ENCODE results near the gene PPFIA2. TPM values are rescaled to one million over a fixed set of nuclear protein-coding genes. Genes with fewer than 3 reads are reported as not detected.

PPFIA2 gene
- 1 to 10 TPM in 1 of 4 donors, under 1 TPM in 2, not detected in 1; 0.37 to 8.9 (median 0.55) TPM for total RNA-seq

GRCh38 chr12:81759190-81760051, at the start of gene PPFIA2:
PPFIA2 (minus strand) TSS chr12:81759350.
- in situ Hi-C loops (cut with MboI; ENCODE audit: low pct_ligation_motif_present in 1 of 4, low pct_unique_long_range_greater_than_20kb in 1 of 4, low sequenced_read_pairs in 3 of 4), result no loop called here
- intact Hi-C loops (cut with DNase I; ENCODE audit: low total_unique reads), result no loop called here

GRCh38 chr12:81800298-81801148, 41.4 kb upstream of the PPFIA2 start:
- intact Hi-C loops (cut with DNase I; ENCODE audit: low total_unique reads), result no loop called here
- peak overlapping the region in 1 of 4 donors; percentile 37 for H3K27ac ChIP-seq
- no peaks in the 10 kb centered on the region for H3K4me1 ChIP-seq
- in situ Hi-C loops (cut with MboI; ENCODE audit: low pct_ligation_motif_present in 1 of 4, low pct_unique_long_range_greater_than_20kb in 1 of 4, low sequenced_read_pairs in 3 of 4), result no loop called here
- H3K36me3 ChIP-seq, result no peaks in the 10 kb centered on the region
- DNase-seq, result no peak
- WGBS, 2 donors (ENCODE audit: low coverage in 1 of 2), result 63 to 65% methylated on average over 6 to 8 of the region's 8 CpGs
- TF ChIP-seq EP300 (IDR thresholded peaks at IDR 0.05; ENCODE audit: low read depth) (no peak), POLR2AphosphoS5 (IDR thresholded peaks at IDR 0.05) (no peak), CTCF (IDR thresholded peaks at IDR 0.05) (no peak), POLR2A (IDR thresholded peaks at IDR 0.05) (no peak)
- no peak overlapping the region for H3K4me3 ChIP-seq
- H3K9me3 ChIP-seq, result no peaks in the 10 kb centered on the region
- H3K27me3 ChIP-seq, result peaks cover 3% of the 10 kb centered on the region

More at GRCh38 chr12:81759190-81760051, at the start of gene PPFIA2:
- Histone ChIP-seq H3K27me3 (peaks cover 35% of the 10 kb centered on the region), H3K4me3 (peak within 1 kb of the TSS; percentile 8 to 48 (median 26)), H3K4me1 (peaks cover 0 to 11% (median 1%) of the 10 kb centered on the region in 4 donors), H3K27ac (peak within 1 kb of the TSS in 1 of 4 donors; percentile 29), H3K36me3 (no peaks in the 10 kb centered on the region), H3K9me3 (no peaks in the 10 kb centered on the region)
- TF ChIP-seq CTCF (IDR thresholded peaks at IDR 0.05) (no peak), POLR2A (IDR thresholded peaks at IDR 0.05) (no peak), POLR2AphosphoS5 (IDR thresholded peaks at IDR 0.05) (no peak), EP300 (IDR thresholded peaks at IDR 0.05; ENCODE audit: low read depth) (no peak)
- no peak for DNase-seq
- WGBS, 2 donors (ENCODE audit: low coverage in 1 of 2), result 7 to 18% methylated on average over 16 to 34 of the region's 34 CpGs

- no peak for DNase-seq
Measured at GRCh38 chr12:81798294-81798693, 39.1 kb upstream of the PPFIA2 start.

More at GRCh38 chr12:81798294-81798693, 39.1 kb upstream of the PPFIA2 start:
- H3K27me3 ChIP-seq, result peaks cover 3% of the 10 kb centered on the region
- in situ Hi-C loops (cut with MboI; ENCODE audit: low pct_ligation_motif_present in 1 of 4, low pct_unique_long_range_greater_than_20kb in 1 of 4, low sequenced_read_pairs in 3 of 4) (no loop called here), intact Hi-C loops (cut with DNase I; ENCODE audit: low total_unique reads) (no loop called here)
- WGBS, 2 donors (ENCODE audit: low coverage in 1 of 2), result 78 to 92% methylated on average over 3 to 6 of the region's 6 CpGs
- no peak overlapping the region for H3K4me3 ChIP-seq
- no peaks in the 10 kb centered on the region for H3K36me3 ChIP-seq
- TF ChIP-seq CTCF (IDR thresholded peaks at IDR 0.05), result no peak
- no peak overlapping the region for H3K27ac ChIP-seq
- no peaks in the 10 kb centered on the region for H3K9me3 ChIP-seq
- H3K4me1 ChIP-seq, result no peaks in the 10 kb centered on the region
